SK-N-SH treated with all-trans-retinoic acid at 6 μM for 48 hours (cell line): ENCODE measurements around the gene CHEK2.

Experiments
- ATAC-seq: fragments of 200-7000 bp; cut with Tn5 transposase; 3 replicates; pipeline ENCODE4 v1.9.1; 2020; ENCODE audit warnings: mild to moderate bottlenecking, moderate library complexity
- BACH2 ChIP-seq: fragments of 250-450 bp; sonication (Bioruptor Pico); IDR thresholded peaks from 2 replicates; pipeline ENCODE4 v1.9.0; 2021; ENCODE audit warnings: mild to moderate bottlenecking, borderline replicate concordance
- CSDC2 ChIP-seq: fragments of 250-450 bp; sonication (Bioruptor Pico); IDR thresholded peaks from 2 replicates; pipeline ENCODE4 v1.5.0; 2020; ENCODE audit warnings: mild to moderate bottlenecking, moderate library complexity
- ESRRG ChIP-seq: fragments of 250-450 bp; sonication (Bioruptor Pico); IDR thresholded peaks from 2 replicates; pipeline ENCODE4 v1.6.1; 2021; ENCODE audit warnings: mild to moderate bottlenecking
- GLIS3 ChIP-seq: fragments of 250-450 bp; sonication (Bioruptor Pico); IDR thresholded peaks from 2 replicates; pipeline ENCODE4 v1.5.0; 2020; ENCODE audit warnings: mild to moderate bottlenecking, moderate library complexity
- ISL1 ChIP-seq: fragments of 250-450 bp; sonication (Bioruptor Pico); IDR thresholded peaks from 2 replicates; pipeline ENCODE4 v2.1.2; 2022; ENCODE audit warnings: mild to moderate bottlenecking, moderate library complexity
- OSR1 ChIP-seq: fragments of 250-450 bp; sonication (Bioruptor Pico); IDR thresholded peaks from 2 replicates; pipeline ENCODE4 v1.8.0; 2022; ENCODE audit warnings: moderate library complexity, mild to moderate bottlenecking, inconsistent platforms
- PPARA ChIP-seq: fragments of 250-450 bp; sonication (Bioruptor Pico); IDR thresholded peaks from 2 replicates; pipeline ENCODE4 v1.5.0; 2020; ENCODE audit warnings: mild to moderate bottlenecking, borderline replicate concordance
- RARB ChIP-seq: fragments of 250-450 bp; sonication (Bioruptor Pico); IDR thresholded peaks from 2 replicates; pipeline ENCODE4 v1.8.0; 2021; ENCODE audit warnings: mild to moderate bottlenecking, moderate library complexity
- SNAI2 ChIP-seq: fragments of 250-450 bp; sonication (Bioruptor Pico); IDR thresholded peaks from 2 replicates; pipeline ENCODE4 v1.5.0; 2020; ENCODE audit warnings: mild to moderate bottlenecking, moderate library complexity
- TCF4 ChIP-seq: fragments of 250-450 bp; sonication (Bioruptor Pico); IDR thresholded peaks from 2 replicates; pipeline ENCODE4 v1.8.0; 2021; ENCODE audit warnings: mild to moderate bottlenecking, moderate library complexity, borderline replicate concordance
- TOX ChIP-seq: fragments of 250-450 bp; sonication (Bioruptor Pico); IDR thresholded peaks from 2 replicates; pipeline ENCODE4 v1.8.0; 2021; ENCODE audit warnings: mild to moderate bottlenecking, moderate library complexity, borderline replicate concordance
- ZC3H10 ChIP-seq: fragments of 250-450 bp; sonication (Bioruptor Pico); IDR thresholded peaks from 2 replicates; pipeline ENCODE4 v1.5.1; 2021; ENCODE audit warnings: mild to moderate bottlenecking, moderate library complexity
- ZFP3 ChIP-seq: fragments of 250-450 bp; sonication (Bioruptor Pico); IDR thresholded peaks from 2 replicates; pipeline ENCODE4 v1.5.0; 2020; ENCODE audit warnings: mild to moderate bottlenecking, moderate library complexity
- ZFP30 ChIP-seq: fragments of 450-650 bp; formaldehyde crosslinking; IDR thresholded peaks from 2 replicates; pipeline ENCODE4 v1.5.0; 2022; ENCODE audit warnings: mild to moderate bottlenecking, moderate library complexity
- ZNF565 ChIP-seq: fragments of 450-650 bp; formaldehyde crosslinking; conservative IDR thresholded peaks from 2 replicates; pipeline ENCODE4 v1.5.0; 2020; ENCODE audit warnings: low read depth, mild to moderate bottlenecking, moderate library complexity
- ZNF70 ChIP-seq: fragments of 450-650 bp; formaldehyde crosslinking; IDR thresholded peaks from 2 replicates; pipeline ENCODE4 v1.5.0; 2020; ENCODE audit warnings: mild to moderate bottlenecking, moderate library complexity
- ZNF8 ChIP-seq: fragments of 450-650 bp; formaldehyde crosslinking; IDR thresholded peaks from 2 replicates; pipeline ENCODE4 v1.5.0; 2020; ENCODE audit warnings: mild to moderate bottlenecking, moderate library complexity
- TF ChIP-seq, protein P1 (sequence below): fragments of 250-450 bp; sonication (Bioruptor Pico); IDR thresholded peaks from 2 replicates; pipeline ENCODE4 v1.5.0; 2020; ENCODE audit warnings: mild to moderate bottlenecking, moderate library complexity
- TF ChIP-seq, protein P2 (sequence below): fragments of 250-450 bp; sonication (Bioruptor Pico); IDR thresholded peaks from 2 replicates; pipeline ENCODE4 v1.8.0; 2021; ENCODE audit warnings: low read depth, mild to moderate bottlenecking, moderate library complexity, borderline replicate concordance
- TF ChIP-seq, protein P3 (sequence below): fragments of 250-450 bp; sonication (Bioruptor Pico); IDR thresholded peaks from 2 replicates; pipeline ENCODE4 v1.8.0; 2020; ENCODE audit warnings: mild to moderate bottlenecking, moderate library complexity, borderline replicate concordance
- TF ChIP-seq, protein P4 (sequence below): fragments of 250-450 bp; sonication (Bioruptor Pico); IDR thresholded peaks from 2 replicates; pipeline ENCODE4 v1.5.1; 2021; ENCODE audit warnings: mild to moderate bottlenecking, moderate library complexity

The CHEK2 gene

DNA sequence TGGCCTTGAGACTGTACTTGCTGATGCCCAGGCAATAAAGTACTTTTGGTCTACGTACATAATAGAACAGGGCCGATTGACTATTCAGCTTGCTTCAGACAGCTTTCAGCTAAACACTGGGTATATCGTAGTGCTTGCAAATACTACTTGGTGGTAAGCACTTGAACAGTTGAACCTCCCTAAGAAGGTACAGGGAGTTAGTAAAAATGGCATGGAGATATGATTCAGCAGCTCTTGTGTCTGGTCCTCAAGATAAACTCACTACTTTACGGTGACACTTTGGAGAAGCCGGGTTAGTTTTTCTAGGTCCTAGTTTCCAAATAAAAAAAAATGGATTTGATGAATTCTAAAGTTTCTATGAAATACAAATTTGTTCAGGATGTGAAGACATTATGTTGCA, 38.2 kb upstream of the CHEK2 start:
- no peak for ATAC-seq
- no peak for TF ChIP-seq ZNF8 (CRISPR knock-in tag)
- no peak for TF ChIP-seq GLIS3 (CRISPR knock-in tag)
- no peak for TF ChIP-seq TCF4 (CRISPR knock-in tag)
- no peak for TF ChIP-seq ESRRG (CRISPR knock-in tag)
- TF ChIP-seq TOX: no peak
- TF ChIP-seq RARB (CRISPR knock-in tag): no peak
- no peak for TF ChIP-seq OSR1 (CRISPR knock-in tag)
- TF ChIP-seq CSDC2 (CRISPR knock-in tag): no peak
- TF ChIP-seq ZNF70 (CRISPR knock-in tag): no peak
- no peak for TF ChIP-seq ZFP30
- TF ChIP-seq, protein P1, sequence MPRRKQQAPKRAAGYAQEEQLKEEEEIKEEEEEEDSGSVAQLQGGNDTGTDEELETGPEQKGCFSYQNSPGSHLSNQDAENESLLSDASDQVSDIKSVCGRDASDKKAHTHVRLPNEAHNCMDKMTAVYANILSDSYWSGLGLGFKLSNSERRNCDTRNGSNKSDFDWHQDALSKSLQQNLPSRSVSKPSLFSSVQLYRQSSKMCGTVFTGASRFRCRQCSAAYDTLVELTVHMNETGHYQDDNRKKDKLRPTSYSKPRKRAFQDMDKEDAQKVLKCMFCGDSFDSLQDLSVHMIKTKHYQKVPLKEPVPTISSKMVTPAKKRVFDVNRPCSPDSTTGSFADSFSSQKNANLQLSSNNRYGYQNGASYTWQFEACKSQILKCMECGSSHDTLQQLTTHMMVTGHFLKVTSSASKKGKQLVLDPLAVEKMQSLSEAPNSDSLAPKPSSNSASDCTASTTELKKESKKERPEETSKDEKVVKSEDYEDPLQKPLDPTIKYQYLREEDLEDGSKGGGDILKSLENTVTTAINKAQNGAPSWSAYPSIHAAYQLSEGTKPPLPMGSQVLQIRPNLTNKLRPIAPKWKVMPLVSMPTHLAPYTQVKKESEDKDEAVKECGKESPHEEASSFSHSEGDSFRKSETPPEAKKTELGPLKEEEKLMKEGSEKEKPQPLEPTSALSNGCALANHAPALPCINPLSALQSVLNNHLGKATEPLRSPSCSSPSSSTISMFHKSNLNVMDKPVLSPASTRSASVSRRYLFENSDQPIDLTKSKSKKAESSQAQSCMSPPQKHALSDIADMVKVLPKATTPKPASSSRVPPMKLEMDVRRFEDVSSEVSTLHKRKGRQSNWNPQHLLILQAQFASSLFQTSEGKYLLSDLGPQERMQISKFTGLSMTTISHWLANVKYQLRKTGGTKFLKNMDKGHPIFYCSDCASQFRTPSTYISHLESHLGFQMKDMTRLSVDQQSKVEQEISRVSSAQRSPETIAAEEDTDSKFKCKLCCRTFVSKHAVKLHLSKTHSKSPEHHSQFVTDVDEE (CRISPR knock-in tag): no peak
- TF ChIP-seq, protein P2, sequence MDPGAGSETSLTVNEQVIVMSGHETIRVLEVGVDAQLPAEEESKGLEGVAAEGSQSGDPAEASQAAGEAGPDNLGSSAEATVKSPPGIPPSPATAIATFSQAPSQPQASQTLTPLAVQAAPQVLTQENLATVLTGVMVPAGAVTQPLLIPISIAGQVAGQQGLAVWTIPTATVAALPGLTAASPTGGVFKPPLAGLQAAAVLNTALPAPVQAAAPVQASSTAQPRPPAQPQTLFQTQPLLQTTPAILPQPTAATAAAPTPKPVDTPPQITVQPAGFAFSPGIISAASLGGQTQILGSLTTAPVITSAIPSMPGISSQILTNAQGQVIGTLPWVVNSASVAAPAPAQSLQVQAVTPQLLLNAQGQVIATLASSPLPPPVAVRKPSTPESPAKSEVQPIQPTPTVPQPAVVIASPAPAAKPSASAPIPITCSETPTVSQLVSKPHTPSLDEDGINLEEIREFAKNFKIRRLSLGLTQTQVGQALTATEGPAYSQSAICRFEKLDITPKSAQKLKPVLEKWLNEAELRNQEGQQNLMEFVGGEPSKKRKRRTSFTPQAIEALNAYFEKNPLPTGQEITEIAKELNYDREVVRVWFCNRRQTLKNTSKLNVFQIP (CRISPR knock-in tag): no peak

DNA sequence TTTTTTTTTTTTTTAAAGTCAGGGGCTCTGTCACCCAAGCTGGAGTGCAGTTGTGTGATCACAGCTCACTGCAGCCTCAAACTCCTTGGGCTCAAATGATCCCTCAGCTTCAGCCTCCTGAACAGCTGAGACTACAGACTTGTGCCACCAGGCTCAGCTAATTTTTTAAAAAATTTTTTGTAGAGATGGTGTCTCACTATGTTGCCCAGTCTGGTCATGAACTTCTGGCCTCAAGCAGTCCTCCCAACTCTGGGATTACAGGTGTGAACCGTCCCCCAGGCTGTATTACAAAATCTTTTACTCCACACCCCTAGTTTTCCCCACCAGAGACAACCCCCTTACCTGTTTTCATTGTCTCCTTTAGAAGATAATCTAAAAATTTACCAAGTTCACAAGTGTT, 32.8 kb upstream of the CHEK2 start:
- ATAC-seq: no peak
- TF ChIP-seq, protein P1 (CRISPR knock-in tag): no peak
- TF ChIP-seq ZFP30: no peak
- no peak for TF ChIP-seq BACH2
- TF ChIP-seq ZNF70 (CRISPR knock-in tag): no peak
- no peak for TF ChIP-seq GLIS3 (CRISPR knock-in tag)
- no peak for TF ChIP-seq ESRRG (CRISPR knock-in tag)
- no peak for TF ChIP-seq ZC3H10 (CRISPR knock-in tag)
- TF ChIP-seq ZFP3 (CRISPR knock-in tag): no peak
- no peak for TF ChIP-seq ZNF565
- TF ChIP-seq PPARA (CRISPR knock-in tag): no peak
- TF ChIP-seq, protein P3, sequence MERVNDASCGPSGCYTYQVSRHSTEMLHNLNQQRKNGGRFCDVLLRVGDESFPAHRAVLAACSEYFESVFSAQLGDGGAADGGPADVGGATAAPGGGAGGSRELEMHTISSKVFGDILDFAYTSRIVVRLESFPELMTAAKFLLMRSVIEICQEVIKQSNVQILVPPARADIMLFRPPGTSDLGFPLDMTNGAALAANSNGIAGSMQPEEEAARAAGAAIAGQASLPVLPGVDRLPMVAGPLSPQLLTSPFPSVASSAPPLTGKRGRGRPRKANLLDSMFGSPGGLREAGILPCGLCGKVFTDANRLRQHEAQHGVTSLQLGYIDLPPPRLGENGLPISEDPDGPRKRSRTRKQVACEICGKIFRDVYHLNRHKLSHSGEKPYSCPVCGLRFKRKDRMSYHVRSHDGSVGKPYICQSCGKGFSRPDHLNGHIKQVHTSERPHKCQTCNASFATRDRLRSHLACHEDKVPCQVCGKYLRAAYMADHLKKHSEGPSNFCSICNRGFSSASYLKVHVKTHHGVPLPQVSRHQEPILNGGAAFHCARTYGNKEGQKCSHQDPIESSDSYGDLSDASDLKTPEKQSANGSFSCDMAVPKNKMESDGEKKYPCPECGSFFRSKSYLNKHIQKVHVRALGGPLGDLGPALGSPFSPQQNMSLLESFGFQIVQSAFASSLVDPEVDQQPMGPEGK (CRISPR knock-in tag): no peak
- TF ChIP-seq SNAI2: no peak
- no peak for TF ChIP-seq ISL1
- TF ChIP-seq ZNF8 (CRISPR knock-in tag): no peak
- no peak for TF ChIP-seq TCF4 (CRISPR knock-in tag)
- TF ChIP-seq TOX: no peak

DNA sequence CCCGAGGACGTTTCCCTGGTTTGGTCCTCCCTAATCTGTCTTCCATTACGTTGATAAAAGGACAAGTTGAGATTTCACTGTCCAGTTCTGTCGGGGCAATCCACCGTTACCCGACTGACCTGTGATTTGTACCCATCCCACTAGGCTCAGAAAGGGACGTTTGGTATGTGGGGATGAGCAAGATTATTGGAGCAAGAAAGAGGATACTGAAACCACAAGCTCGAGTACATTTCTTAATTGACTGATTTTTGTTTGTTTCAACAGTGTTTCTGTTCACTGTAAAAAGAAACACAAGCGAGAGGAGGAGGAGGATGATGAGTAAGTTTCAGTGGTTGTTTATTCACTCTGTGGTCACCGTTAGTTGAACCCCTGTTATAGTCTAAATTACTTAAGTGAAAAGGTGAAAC, 31.8 kb upstream of the CHEK2 start:
- TF ChIP-seq TCF4 (CRISPR knock-in tag): no peak
- no peak for TF ChIP-seq ZNF565
- no peak for TF ChIP-seq BACH2
- TF ChIP-seq ZFP30: no peak
- no peak for TF ChIP-seq ZNF8 (CRISPR knock-in tag)
- no peak for TF ChIP-seq ZFP3 (CRISPR knock-in tag)
- no peak for TF ChIP-seq ZC3H10 (CRISPR knock-in tag)
- TF ChIP-seq TOX: no peak
- no peak for TF ChIP-seq SNAI2
- TF ChIP-seq, protein P4, sequence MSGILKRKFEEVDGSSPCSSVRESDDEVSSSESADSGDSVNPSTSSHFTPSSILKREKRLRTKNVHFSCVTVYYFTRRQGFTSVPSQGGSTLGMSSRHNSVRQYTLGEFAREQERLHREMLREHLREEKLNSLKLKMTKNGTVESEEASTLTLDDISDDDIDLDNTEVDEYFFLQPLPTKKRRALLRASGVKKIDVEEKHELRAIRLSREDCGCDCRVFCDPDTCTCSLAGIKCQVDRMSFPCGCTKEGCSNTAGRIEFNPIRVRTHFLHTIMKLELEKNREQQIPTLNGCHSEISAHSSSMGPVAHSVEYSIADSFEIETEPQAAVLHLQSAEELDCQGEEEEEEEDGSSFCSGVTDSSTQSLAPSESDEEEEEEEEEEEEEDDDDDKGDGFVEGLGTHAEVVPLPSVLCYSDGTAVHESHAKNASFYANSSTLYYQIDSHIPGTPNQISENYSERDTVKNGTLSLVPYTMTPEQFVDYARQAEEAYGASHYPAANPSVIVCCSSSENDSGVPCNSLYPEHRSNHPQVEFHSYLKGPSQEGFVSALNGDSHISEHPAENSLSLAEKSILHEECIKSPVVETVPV: no peak
- no peak; the same call in 2 of the 3 replicates for ATAC-seq
